GM12891 (cell line): ENCODE data around the gene PTPRF.

Experiments
- POLR2A ChIP-seq: IDR thresholded peaks from 2 replicates; pipeline ENCODE4 v1.6.1; 2011; ENCODE audit warnings: low read depth, low read length, control low read depth
- POLR2AphosphoS5 ChIP-seq: IDR thresholded peaks from 2 replicates; pipeline ENCODE4 v1.6.1; 2011; ENCODE audit warnings: low read depth, low read length, control low read depth
- POU2F2 ChIP-seq: IDR thresholded peaks from 2 replicates; pipeline ENCODE4 v1.6.1; 2011; ENCODE audit warnings: low read depth, mild to moderate bottlenecking, control low read depth, low read length, moderate library complexity
- TAF1 ChIP-seq: IDR thresholded peaks from 2 replicates; pipeline ENCODE4 v1.6.1; 2011; ENCODE audit warnings: low read depth, low read length, control low read depth

DNA sequence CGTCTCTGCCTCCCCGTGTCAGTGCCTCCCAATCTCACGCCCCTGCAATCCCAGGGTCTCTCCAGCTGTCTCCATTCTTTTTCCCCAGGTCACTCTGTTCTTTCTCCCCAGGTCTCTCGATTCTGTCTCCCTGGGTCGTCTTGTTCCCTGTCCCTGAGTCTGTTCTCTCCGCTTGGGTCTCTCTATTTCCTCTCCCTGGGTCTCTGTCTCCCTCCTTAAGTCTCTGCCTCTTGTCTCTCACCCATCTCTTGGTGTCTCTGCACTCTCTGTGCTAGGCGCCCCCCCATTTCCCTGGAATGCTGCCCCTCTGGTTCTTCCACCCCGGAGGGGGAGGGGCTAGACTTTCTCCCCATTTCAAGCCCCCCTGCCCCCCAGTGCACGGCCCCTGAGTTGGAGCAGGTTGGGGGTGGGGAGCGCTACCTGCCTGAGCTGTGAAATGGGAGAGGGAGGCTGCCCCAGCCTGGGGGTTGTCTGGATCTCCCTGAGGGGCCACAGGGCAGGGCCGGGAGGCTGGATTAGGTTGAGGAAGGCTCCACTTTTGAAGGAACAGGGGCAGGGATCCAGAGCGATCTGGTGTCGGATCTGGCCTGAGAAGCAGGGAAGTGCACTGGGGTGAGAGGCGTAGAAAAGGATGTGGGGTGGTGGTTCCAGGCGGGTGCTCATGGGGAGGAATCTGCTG lies 1.4 kb downstream of the PTPRF start:
- TF ChIP-seq POLR2AphosphoS5: no peak
- no peak for TF ChIP-seq POU2F2
- TF ChIP-seq TAF1: no peak
- TF ChIP-seq POLR2A: no peak
